ENCODE results near the gene RNF212B.
A peak's percentile ranks its signal among the peaks of the same experiment; 100 is the strongest.
"Not testable (repeated sequence)": the region's sequence is repeated elsewhere in the genome, so short reads cannot be mapped to it uniquely, and the experiment has no call there.

RNF212B gene

DNA sequence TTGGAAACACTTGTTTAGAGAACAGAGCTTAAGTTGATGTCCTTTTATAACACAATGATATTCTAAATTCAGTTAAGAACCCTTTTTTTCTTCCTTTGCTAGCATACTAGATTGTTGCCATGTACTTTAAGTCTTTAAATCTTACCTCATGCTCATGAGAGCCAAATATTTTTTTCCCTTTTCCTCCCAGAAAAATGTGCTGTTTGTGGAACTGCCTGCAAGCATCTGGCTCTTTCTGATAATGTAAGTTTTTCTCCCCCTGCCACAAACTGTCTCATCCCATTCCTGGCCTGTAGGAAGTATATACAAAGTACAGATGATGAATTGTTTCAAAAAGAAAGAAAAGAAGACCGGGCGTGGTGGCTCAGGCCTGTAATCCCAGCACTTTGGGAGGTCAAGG lies 5.3 kb downstream of the RNF212B start:
- no peak for DNase-seq

DNA sequence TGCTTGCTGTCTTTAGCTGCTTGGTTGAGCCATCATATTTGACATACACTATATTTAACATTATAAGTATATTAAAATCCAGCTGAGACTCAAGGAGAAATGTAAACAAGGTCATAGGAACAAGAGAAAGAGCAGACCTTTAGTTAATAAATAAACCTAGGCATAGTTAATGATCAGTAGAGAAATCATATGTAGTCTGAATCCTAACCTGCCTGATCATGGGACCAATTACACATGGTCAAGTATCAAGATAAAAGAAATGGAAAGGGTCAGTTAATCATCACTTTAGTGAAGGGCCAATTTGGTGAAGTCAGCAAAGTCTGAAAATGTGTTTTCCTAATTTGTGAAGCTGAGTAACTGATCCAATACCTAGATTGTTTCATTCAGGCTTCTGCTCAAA lies 7.5 kb downstream of the RNF212B start:
- peak; percentile 54 for DNase-seq

DNA sequence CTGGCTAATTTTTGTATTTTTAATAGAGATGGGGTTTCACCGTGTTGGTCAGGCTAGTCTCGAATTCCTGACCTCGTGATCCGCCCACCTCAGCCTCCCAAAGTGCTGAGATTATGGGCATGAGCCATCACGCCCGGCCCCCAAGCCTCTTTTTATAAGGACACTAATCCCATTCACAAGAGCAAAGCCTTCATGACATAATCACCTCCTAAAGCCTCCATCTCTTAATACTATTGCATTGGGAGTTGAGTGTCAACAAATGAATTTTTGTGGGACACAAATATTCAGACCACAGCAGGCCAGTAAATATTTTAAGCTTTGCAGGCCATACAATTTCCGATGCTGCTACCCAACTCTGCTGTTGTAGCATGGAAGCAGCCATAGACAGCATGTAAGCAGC lies 10.9 kb downstream of the RNF212B start:
- no peak for DNase-seq

DNA sequence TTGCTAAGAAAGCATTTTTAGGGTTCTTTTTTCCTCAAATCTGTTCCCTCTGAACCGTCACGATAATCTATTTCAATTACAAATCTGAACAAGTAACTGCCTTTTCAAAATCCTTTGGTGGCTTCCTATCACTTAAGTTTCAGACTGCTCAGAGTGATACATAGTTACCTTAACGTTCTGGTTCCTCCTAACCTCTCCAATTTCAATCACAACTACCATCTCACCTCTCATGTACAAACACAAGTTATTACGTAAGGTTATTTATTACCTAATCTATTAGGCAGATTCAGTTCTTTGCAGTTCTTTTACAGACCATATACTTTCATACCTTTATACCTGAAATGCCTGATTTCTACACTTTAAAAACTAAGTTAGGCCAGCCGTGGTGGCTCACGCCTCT lies 12.1 kb downstream of the RNF212B start:
- DNase-seq = no peak

DNA sequence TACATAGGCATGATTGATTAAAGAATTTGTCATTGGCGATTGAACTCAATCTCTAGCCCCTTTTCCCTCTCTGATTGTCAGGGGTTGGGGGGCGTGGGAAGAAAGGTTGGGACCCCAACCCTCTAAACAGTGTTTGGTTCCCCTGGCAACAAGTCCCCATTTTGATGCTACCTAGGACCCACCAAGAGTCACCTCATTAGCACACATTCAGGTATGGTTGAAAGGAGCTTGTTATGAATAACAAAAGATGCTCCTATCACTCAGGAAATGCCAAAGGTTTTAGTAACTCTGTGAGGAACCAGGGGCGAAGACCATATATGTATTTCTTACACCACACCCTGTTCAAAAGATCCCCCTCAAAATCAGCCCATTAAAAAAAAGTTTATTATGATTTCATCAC lies 14.3 kb downstream of the RNF212B start:
- DNase-seq = no peak

DNA sequence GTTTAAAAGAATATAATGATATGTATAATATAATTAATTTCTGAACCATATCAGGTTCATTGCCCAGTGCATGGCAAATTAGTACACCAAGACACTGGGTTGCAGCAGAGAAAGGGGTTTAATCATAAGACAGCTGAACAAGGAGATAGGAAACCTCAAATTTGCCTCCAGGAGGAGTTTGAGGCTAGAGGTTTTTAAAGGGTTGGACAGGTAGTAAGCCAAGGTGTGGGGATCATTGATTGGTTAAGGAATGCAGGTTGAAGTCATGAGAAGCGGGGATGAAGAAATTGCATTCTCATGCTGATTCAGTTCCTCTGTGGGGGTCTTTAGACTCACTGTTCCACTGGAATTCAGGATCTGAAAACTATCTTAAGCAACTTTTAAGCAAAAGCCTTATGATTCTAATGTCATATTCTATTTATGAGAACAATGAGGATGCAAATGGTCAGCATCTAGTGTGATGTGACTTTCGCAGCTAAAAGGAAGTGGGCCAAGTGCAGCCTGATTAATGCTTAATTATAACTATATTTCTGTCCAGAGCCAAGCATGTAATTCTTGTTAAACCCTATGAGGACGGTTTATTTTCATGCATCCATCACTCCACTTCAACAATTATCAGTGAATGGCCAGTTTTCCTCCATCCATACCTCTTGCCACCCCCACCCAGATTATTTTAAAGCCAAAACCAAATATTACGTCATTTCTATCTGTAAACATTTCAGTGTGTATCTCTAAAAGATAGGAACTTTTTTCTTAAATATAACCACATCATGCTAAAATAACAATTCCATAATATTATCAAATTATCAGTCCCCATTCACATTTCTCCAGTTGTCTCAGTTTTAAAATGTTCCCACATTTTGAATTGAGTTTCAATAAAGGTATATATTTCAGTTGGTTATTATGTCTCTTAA lies 14.9 kb downstream of the RNF212B start:
- DNase-seq = no peak

DNA sequence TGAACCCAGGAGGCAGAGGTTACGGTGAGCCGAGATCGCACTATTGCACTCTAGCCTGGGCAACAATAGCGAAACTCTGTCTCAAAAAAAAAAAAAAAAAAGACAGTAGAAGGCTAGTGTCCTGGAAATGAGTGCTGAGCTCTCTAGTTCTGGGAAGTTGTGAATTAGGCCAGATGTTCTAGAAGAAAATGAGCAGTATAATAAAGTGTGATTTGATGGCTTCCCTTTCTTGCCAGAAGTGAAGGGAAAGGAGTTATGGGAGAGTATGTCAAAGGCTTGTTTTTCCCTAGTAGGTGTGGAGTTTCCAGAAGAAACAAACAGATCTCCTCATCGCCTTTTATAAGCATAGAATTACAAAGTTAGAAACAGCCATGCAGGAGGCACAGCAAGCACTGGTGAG lies 20.5 kb downstream of the RNF212B start:
- no peak for DNase-seq

DNA sequence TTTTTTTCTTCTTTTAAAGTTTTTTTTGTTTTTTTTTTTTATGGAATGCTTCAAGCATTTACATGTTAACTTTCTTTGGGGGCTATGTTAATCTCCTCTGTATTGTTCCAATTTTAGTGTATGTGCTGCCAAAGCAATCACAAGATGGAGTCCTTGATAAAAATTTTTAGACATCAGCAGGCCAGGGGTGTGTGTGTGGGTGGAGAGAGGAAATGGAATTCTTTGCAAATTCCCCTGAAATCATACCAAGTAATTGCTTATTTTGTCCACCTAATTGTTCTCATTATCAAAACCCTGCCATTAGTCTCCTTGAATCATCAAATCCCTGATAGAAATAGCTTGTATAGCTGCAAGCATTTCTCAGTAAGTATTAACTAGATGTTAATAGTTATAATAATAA lies 21.7 kb downstream of the RNF212B start:
- DNase-seq = no peak

DNA sequence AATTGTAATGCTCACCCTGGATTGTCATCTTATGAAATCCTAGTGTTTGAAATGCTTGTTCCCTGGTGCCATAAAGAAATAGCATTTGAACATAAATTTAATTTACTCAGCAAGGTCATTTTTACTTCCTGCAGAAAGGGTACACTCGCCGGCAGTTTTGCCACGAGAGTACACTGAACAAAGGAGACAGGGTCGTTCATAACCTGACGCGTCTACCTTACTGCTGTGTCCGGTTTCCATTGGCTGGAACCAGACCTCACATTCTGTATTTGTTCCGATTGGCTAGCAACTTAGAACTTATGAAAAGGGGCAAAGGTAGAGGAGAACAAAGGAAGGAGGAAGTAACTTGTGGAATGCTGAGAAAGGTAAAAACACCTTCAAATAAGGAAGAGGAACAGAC lies 23.1 kb downstream of the RNF212B start:
- not testable (repeated sequence) for DNase-seq

DNA sequence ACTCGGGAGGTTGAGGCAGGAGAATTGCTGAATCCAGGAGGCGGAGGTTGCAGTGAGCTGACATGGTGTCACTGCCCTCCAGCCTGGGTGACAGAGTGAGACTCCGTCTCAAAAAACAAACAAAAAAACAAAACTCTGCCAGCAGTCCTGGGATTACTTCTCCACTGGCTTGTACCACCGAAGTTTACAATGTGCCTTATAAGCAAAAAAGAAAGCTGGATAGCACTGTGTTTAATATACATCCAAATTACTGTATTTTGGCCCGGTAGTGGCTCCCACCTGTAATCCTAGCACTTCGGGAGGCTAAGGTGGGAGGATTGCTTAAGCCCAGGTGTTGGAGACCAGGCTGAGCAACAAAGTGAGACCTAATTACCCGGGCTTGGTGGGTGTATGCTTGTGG lies 31.5 kb downstream of the RNF212B start:
- no peak for DNase-seq

DNA sequence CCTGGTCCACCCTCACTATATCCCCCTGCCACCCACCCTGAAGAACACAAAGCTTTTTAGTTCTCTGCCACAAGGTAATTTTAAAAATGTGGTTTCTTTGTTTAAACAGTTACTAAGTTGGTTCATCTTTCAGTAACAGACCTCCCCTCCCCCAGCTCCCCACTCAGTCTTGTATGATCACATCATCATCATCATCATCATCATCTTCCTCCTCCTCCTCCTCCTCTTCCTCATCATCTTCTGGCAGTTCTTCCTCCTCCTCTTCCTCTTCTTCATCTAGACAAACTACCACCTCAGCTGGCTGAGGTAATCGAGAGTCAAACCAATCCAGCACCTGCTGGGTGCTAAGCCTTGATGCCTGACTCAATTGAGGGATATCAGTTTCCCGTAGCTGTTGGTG lies 37.7 kb downstream of the RNF212B start:
- DNase-seq = no peak

DNA sequence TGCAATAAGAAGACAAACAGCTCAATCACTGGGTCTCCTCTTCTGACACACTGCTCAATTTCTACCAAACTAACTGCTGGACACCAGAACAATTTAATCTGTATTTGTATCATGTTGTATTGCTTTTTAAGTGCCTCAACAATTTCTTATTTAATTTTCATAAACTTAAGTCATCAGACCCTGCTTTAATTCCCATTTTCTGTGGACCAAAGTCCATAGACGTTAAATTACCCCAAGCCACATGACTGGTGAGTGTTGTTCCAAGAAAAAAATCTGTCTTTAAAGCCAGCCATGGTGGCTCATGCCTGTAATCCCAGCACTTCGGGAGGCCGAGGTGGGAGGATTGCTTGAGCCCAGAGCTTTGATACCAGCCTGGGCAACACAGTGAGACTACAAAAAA lies 39.5 kb downstream of the RNF212B start:
- DNase-seq = no peak

DNA sequence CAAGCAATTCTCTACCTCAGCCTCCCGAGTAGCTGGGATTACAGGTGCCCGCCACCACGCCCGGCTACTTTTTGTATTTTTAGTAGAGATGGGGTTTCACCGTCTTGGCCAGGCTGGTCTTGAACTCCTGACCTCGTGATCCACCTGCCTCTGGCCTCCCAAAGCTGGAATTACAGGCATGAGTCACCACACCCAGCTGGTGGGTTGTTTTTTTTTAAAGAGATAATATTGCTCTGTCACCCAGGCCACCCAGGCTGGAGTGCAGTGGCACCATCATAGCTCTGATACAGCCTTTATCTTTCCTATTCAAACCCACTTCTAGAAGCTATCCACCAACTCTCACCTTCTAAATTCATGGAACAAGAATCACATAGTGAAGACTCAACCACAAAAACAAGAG lies 40.2 kb downstream of the RNF212B start:
- DNase-seq = not testable (repeated sequence)

DNA sequence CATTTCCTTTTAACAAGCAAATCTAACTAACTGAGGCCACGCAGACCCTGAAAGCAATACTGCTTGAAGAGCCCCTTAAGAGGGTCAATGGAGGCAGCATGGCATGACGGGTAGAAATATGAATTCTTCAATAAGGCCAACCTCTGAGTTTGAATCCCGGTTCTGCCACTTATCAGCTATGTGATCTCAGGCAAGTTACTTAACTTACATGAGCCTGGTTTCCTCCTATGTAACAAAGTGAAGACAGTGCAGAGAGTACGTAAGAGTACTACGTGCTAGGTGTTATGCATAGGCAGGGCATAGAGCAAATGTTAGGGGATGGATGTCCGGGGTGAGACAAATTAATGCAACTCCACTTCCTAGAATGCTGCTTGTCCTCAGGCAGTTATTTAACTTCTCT lies 43.5 kb downstream of the RNF212B start:
- no peak for DNase-seq

DNA sequence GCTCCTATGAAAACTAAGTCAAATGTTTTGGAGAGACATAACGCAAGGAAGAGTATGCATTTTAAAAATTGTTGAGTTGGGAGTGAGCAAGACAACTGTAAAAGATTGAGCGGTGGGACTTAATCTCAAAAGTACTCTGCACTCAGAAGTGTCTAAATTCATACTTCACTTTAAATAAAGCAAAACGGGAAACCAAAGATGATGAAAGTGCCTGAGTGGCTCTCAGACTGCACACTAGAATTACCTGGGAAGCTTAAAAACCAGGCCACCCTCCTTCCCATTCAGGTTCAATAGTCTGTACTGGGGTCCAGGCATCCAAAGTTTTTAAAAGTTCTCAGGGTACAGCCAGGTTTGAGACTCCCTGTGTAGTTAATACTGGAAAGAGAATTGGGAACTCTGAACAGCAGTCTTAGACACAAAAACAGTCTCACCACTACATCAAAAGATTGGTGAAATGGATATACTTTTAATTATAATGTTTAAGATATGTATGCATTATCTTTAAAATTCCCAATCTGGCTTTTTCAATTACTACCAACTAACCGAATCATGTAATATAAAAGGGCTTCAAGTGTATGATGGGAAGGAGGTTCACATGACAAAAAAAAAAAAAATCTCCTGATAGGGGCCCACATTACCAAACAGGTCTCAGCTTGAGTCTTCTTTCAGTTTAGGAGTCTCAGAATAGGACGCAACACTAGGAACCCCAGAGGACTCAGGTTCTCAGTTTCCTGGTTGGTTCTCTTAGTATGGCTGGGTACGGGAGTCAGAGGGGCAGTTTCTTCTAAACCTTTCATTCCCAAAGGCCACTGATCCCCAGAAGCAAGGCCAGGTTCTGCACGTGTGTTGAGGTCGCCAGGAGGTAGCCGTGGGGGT lies 47.2 kb downstream of the RNF212B start:
- DNase-seq = no peak

DNA sequence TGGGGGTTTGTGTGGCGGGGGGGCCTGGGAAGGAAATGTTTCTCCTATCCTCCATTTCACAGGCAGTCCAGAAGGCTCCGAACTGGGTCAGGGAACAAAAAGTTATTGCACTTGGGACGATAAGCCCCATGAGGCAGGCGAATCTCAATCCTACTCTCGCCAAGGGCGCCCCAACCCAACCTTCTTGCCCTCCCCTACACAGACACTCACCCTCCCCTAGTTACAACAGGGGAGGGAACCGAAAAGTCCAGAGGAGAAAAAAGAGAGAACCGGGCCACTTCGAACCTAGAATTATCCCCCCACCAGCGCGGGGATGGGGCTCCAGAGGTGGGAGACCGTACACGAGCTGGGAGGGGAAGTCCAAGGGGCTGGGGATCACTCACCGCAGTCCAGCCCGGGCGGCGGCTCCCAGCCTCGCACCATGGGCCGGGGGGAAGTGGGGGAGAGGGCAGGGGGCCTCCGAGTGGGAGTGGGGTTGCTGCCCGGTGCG lies 47.8 kb downstream of the RNF212B start:
- DNase-seq = peak; percentile 22

DNA sequence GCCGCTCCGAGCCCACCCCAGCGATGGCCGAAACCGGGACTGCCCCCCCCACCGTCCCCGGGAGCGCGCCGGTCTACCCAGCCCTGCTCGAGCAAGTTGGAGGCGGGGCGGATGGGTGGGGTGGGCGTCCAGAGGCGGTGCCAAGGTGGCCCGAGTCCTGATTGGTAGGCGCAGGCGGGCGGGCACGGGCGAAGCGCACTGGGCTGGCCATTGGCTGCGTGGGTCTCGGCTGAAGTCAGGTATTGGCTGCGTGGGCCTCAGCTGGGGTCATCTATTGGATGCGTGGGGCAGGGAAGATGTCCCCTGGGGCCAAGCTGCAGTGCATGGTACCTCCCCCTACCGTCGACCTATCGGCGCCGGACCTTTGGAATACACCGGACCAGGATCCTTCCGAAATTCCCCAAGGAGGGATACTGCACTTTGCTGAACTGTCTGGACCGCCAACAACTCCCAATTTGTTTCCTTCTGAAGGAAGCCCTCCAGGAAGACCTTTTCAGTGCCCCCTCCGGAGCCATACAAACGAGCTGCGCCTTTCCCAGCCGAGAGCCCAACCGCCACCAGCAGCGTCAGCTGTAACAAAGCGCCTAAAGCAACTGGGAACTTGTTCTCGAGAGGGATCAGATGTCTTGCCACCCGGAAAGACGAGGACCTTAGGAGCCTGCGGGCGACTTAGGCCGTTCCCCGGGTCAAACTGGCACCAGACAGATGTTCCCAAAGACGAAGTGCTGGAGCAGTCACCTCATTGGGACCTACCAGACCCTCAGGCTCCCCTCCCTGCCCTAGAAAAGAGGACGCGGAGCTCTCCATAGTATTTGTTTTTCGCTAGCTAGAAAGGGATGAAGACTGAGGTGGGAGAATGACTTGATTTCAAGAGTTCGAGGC lies 48.5 kb downstream of the RNF212B start, which contains the start of gene HOMEZ:
Gene HOMEZ, minus strand, starts transcription at position 113 of the 882 bp plus-strand sequence. CDS start 180 bp downstream, outside the sequence.
- peak; percentile 99 for DNase-seq

DNA sequence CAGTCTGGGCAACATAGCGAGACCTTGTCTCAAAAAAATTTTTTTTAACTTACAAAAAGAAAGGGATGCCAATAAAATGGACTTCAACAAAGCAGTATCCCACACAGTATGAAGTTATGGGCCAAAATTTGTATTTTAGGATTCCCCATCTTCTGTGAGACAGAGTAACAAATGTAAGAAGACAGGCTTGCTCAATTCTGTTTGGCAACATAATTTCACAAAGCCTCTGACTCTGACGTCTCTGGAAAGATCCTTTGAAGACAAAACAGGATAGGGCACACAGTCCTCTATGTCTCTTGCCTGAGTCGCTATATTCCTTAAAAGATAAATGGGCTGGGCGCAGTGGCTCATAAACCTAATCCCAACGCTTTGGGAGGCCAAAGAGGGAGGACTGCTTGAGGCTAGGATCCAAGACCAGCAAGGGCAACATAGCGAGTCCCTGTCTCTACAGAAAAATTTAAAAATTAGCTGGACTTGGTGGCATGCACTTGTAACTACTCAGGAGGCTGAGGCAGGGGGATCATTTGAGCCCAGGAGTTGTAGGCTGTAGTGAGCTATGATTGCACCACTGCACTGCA lies 49.3 kb downstream of the RNF212B start:
- DNase-seq = no peak

DNA sequence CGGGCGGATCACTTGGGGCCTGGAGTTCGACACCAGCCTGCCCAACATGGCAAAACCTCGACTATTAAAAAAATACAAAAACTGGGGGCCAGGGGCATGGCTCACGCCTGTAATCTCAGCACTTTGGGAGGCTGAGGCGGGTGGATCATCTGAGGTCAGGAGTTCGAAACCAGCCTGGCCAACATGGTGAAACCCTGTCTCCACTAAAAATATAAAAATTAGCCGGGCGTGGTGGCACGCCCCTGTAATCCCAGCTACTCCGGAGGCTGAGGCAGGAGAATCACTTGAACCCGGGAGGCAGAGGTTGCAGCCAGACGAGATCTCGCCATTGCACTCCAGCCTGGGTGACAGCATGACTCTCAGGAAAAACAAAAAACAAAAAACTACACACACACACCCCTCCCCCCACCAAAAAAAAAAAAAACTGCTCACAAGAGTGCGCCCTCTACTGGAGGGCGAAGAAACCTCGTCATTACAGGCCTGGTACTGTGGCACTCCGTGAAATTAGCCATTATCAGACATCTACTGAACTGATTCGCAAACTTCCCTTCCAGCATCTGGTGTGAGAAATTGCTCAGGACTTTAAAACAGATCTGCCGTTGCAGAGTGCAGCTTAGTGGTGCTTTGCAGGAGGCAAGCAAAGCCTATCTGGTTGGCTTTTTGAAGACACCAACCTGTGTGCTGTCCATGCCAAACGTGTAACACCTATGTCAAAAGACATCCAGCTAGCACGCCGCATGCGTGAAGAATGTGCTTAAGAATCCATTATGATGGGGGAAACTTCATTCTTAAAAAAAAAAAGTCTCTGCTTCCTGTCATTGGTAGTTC lies 57.2 kb downstream of the RNF212B start:
- DNase-seq = peak; percentile 35

DNA sequence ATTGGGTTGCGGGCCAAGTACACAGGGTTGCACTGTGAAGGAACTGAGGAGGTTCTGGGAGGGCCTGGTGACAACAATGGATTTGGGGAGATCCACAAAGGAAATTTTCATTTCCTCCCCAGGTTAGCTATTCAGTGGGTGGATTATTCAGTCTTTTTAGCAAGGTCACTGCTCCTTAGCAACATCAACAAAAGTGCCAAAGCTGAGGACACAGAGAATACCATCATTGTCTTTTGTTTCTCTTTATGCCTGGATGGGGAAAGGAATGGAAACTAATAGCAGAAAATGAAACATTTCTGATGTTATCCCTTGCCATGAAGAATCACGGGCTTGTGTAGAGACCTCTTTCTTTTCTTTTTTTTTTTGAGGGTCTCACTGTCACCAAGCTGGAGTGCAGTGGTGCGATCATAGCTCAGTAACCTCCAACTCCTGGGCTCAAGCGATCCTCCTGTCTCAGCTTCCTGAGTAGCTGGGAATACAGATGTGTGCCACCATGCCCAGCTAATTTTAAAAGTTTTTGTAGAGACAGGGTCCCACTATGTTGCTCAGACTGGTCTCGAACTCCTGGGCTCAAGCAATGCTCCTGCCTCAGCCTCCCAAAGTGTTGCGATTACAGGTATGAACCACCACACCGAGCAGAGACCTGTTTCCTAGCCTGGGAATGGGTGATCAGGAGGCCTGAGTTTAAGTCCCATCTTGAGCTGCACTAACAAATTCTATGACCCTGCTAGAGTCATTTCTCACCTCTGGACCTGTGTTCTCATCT lies 58.5 kb downstream of the RNF212B start:
- no peak for DNase-seq

DNA sequence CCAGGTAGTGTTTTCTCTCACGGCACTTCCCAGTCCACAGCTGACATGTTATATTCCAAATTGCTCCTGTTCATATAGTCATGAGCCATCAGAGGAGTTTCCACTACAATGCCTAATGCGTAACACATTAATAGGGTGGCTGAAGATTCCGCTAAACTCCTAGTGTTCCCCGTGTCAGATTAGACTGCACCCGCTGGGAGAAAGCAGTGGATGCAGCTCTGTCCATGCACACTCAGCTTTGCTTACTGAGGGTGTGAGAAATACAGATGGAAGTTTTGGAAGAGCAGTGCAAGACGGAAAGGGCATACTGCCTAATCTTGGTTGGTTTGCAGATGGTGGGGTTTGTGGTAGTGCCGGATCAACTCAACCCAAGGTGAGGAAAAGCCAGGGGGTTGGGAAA lies 59.4 kb downstream of the RNF212B start:
- DNase-seq = no peak
